CD14-positive monocyte (primary cell): ENCODE measurements around the gene GAN. TPM values are rescaled to one million over a fixed set of nuclear protein-coding genes. Genes with fewer than 3 reads are reported as not detected.

Experiments
- DNase-seq, 3 donors: peaks; one replicate each; pipeline ENCODE4 v3.0.0-alpha.2; 2011 to 2022
- H2AFZ ChIP-seq: 2 replicates; pipeline ENCODE4 v1.6.0; 2012; ENCODE audit warnings: mild to moderate bottlenecking, low read depth, low read length, inconsistent platforms; ENCODE audit not compliant: insufficient read depth, poor library complexity, severe bottlenecking
- H3K27ac ChIP-seq, 2 donors: 1 replicate in 1 of 2; 2 replicates in 1 of 2; pipeline ENCODE4 v1.5.1; 2012 to 2013; ENCODE audit warnings: low read length in 2 of 2, control low read depth in 1 of 2, inconsistent platforms in 1 of 2, low read depth in 1 of 2, mild to moderate bottlenecking in 1 of 2
- H3K27me3 ChIP-seq, 2 donors: one replicate each; pipeline versions ENCODE4 v1.6.0 to v1.6.1; 2011 to 2013; ENCODE audit warnings: low read length in 2 of 2; ENCODE audit not compliant: control insufficient read depth in 2 of 2, insufficient read depth in 2 of 2
- H3K36me3 ChIP-seq, 2 donors: replicated peaks in 1 of 2; 1 replicate in 1 of 2; 2 replicates in 1 of 2; pipeline versions ENCODE4 v1.5.1 to v1.6.1; 2012 to 2013; ENCODE audit warnings: low read length in 2 of 2, control low read depth in 1 of 2, inconsistent platforms in 1 of 2, mild to moderate bottlenecking in 1 of 2; ENCODE audit not compliant: insufficient read depth in 2 of 2, control insufficient read depth in 1 of 2
- H3K4me1 ChIP-seq, 2 donors: 1 replicate in 1 of 2; 2 replicates in 1 of 2; pipeline versions ENCODE4 v1.5.1 to v1.6.1; 2012 to 2013; ENCODE audit warnings: low read length in 2 of 2, control low read depth in 1 of 2, inconsistent platforms in 1 of 2, mild to moderate bottlenecking in 1 of 2, moderate library complexity in 1 of 2; ENCODE audit not compliant: insufficient read depth in 2 of 2, control insufficient read depth in 1 of 2
- H3K4me2 ChIP-seq: replicated peaks from 2 replicates; pipeline ENCODE3; 2012; ENCODE audit warnings: low read length, moderate library complexity, mild to moderate bottlenecking; ENCODE audit not compliant: poor library complexity, severe bottlenecking; ENCODE audit errors: extremely low read depth
- H3K4me3 ChIP-seq, 3 experiments: fragments of 200-600 bp in 1 of 3; sonication (generic) in 1 of 3; replicated peaks in 1 of 3; 1 replicate in 2 of 3; 2 replicates in 1 of 3; pipeline ENCODE4 v1.5.1; 2011 to 2013; ENCODE audit warnings: low read length in 3 of 3, mild to moderate bottlenecking in 3 of 3, control low read depth in 2 of 3, low read depth in 2 of 3, inconsistent platforms in 1 of 3, moderate library complexity in 1 of 3
- H3K79me2 ChIP-seq: 2 replicates; pipeline ENCODE4 v1.6.0; 2012; ENCODE audit warnings: mild to moderate bottlenecking, control low read depth, inconsistent platforms, low read length, moderate library complexity; ENCODE audit not compliant: insufficient read depth
- H3K9ac ChIP-seq: 2 replicates; pipeline ENCODE4 v1.6.0; 2017; ENCODE audit warnings: low read length, mild to moderate bottlenecking; ENCODE audit not compliant: insufficient read depth, poor library complexity, severe bottlenecking
- H3K9me3 ChIP-seq, 2 donors: replicated peaks in 1 of 2; 1 replicate in 1 of 2; 2 replicates in 1 of 2; pipeline versions ENCODE4 v1.5.1 to v1.6.1; 2012 to 2013; ENCODE audit warnings: low read length in 2 of 2, control low read depth in 1 of 2; ENCODE audit not compliant: control insufficient read depth in 1 of 2, insufficient read depth in 1 of 2
- H4K20me1 ChIP-seq: 2 replicates; pipeline ENCODE4 v1.6.0; 2012; ENCODE audit warnings: mild to moderate bottlenecking, low read length, control low read depth, moderate library complexity; ENCODE audit not compliant: insufficient read depth
- H3K27ac Mint-ChIP-seq, 7 donors: one replicate each; pipeline ENCODE4 v1.8.0; 2020; ENCODE audit warnings: mild to moderate bottlenecking in 7 of 7, mixed read lengths in 7 of 7, moderate library complexity in 6 of 7, inconsistent platforms in 2 of 7
- H3K27me3 Mint-ChIP-seq, 3 donors: one replicate each; pipeline ENCODE4 v1.8.0; 2021 to 2022; ENCODE audit warnings: low read depth in 3 of 3, mild to moderate bottlenecking in 3 of 3, mixed read lengths in 3 of 3, moderate library complexity in 3 of 3, inconsistent platforms in 1 of 3
- H3K36me3 Mint-ChIP-seq, 2 donors: one replicate each; pipeline ENCODE4 v1.8.0; 2020; ENCODE audit warnings: mixed read lengths in 2 of 2, inconsistent platforms in 1 of 2, mild to moderate bottlenecking in 1 of 2
- H3K4me1 Mint-ChIP-seq: one replicate; pipeline ENCODE4 v1.8.0; 2020; ENCODE audit warnings: mild to moderate bottlenecking, mixed read lengths
- H3K4me3 Mint-ChIP-seq, 2 donors: one replicate each; pipeline ENCODE4 v1.8.0; 2020; ENCODE audit warnings: mild to moderate bottlenecking in 2 of 2, mixed read lengths in 2 of 2, moderate library complexity in 1 of 2
- H3K9me3 Mint-ChIP-seq, 7 donors: one replicate each; pipeline ENCODE4 v1.8.0; 2020 to 2022; ENCODE audit warnings: mixed read lengths in 7 of 7, mild to moderate bottlenecking in 6 of 7, moderate library complexity in 6 of 7, inconsistent platforms in 2 of 7
- CTCF ChIP-seq: fragments of 200-600 bp; IDR thresholded peaks from one replicate; pipeline ENCODE4 v1.8.0; 2022; ENCODE audit warnings: antibody characterized with exemption, mild to moderate bottlenecking
- WGBS: methylation state at CpG from one replicate; pipeline ENCODE4 v1.1.5; 2013; ENCODE audit warnings: missing lambda C conversion rate; ENCODE audit not compliant: insufficient coverage; 5-methylcytosine and 5-hydroxymethylcytosine counted together
- intact Hi-C, 2 donors: fragments of 100-400 bp; cut with micrococcal nuclease; formaldehyde crosslinking; loops; one replicate each; pipeline versions ENCODE4 v1.15.0 to v1.15.1; 2023
- polyA plus RNA-seq, 3 donors: library from polyadenylated mRNA; depleted of rRNA in 1 of 3; unstranded in 2 of 3; stranded (reverse) in 1 of 3; fragments of 300-500 nt in 2 of 3; fragments of >200 nt in 1 of 3; fragmentation: Illumina TruSeq in 2 of 3; gene quantifications; 1 replicate in 2 of 3; 2 replicates in 1 of 3; pipeline ENCODE4 v1.2.3, GENCODE V29; 2012 to 2021

GAN gene
- polyA plus RNA-seq, 3 donors: 0.89 to 1.2 (median 1.0) TPM

- Mint-ChIP-seq H3K27me3 (peaks cover 5 to 9% (median 7%) of the 10 kb centered on the region in 3 donors), H3K4me1 (no peaks in the 10 kb centered on the region), H3K36me3 (no peaks in the 10 kb centered on the region), H3K9me3 (peaks cover 0 to 1% (median 0%) of the 10 kb centered on the region in 7 donors), H3K27ac (no peak overlapping the region), H3K4me3 (no peak overlapping the region)
- H3K9ac ChIP-seq: no peak overlapping the region
- DNase-seq: no peak
- H3K27me3 ChIP-seq: no peaks in the 10 kb centered on the region
- no peaks in the 10 kb centered on the region for H3K4me1 ChIP-seq
- no peak overlapping the region for H3K4me3 ChIP-seq
- H3K79me2 ChIP-seq: no peaks in the 10 kb centered on the region
- no peak for TF ChIP-seq CTCF
- H3K36me3 ChIP-seq: no peaks in the 10 kb centered on the region
- no peaks in the 10 kb centered on the region for H4K20me1 ChIP-seq
- H3K27ac ChIP-seq: no peak overlapping the region
- WGBS: 100% methylated on average over 4 of the region's 8 CpGs
- no peak overlapping the region for H3K4me2 ChIP-seq
- no peaks in the 10 kb centered on the region for H3K9me3 ChIP-seq
- H2AFZ ChIP-seq: no peak overlapping the region
- intact Hi-C loops: no loop called here
These were observed 29.7 kb upstream of the GAN start for GRCh38 chr16:81284995-81285600.

- Histone ChIP-seq H3K4me2 (no peak overlapping the region), H3K36me3 (no peaks in the 10 kb centered on the region), H4K20me1 (no peaks in the 10 kb centered on the region), H3K4me3 (no peak overlapping the region), H3K4me1 (no peaks in the 10 kb centered on the region), H3K9ac (no peak overlapping the region), H3K27ac (no peak overlapping the region), H3K9me3 (no peaks in the 10 kb centered on the region), H2AFZ (no peak overlapping the region), H3K27me3 (no peaks in the 10 kb centered on the region), H3K79me2 (no peaks in the 10 kb centered on the region)
- peaks cover 4 to 8% (median 7%) of the 10 kb centered on the region in 3 donors for H3K27me3 Mint-ChIP-seq
- H3K9me3 Mint-ChIP-seq: peaks cover 0 to 1% (median 0%) of the 10 kb centered on the region in 7 donors
- no peak for DNase-seq
- no peak overlapping the region for H3K4me3 Mint-ChIP-seq
- intact Hi-C loops: no loop called here
- H3K36me3 Mint-ChIP-seq: no peaks in the 10 kb centered on the region
- no peak overlapping the region for H3K27ac Mint-ChIP-seq
- no peak for TF ChIP-seq CTCF
- no peaks in the 10 kb centered on the region for H3K4me1 Mint-ChIP-seq
- no CpG with 5 or more reads among the region's 1 CpG for WGBS
These were observed 28.6 kb upstream of the GAN start for GRCh38 chr16:81286190-81286589.
